OCI-LY3 (cell line): Measurements from ENCODE around the gene GGTLC3.
"Not testable (repeated sequence)": the region's sequence is repeated elsewhere in the genome, so short reads cannot be mapped to it uniquely, and the experiment has no call there.

Experiments used
- CTCF ChIP-seq: fragments of 200-600, 300-600 bp; sonication (generic); IDR thresholded peaks from 2 replicates; pipeline ENCODE4 v1.5.1; 2014; ENCODE audit warnings: antibody characterized with exemption, low read length, low read depth
- EZH2phosphoT487 ChIP-seq: fragments of 200-600 bp; shearing (Covaris generic); IDR thresholded peaks from 2 replicates; pipeline ENCODE4 v1.6.1; 2018; ENCODE audit warnings: antibody characterized with exemption, mixed run types, low read depth

DNA sequence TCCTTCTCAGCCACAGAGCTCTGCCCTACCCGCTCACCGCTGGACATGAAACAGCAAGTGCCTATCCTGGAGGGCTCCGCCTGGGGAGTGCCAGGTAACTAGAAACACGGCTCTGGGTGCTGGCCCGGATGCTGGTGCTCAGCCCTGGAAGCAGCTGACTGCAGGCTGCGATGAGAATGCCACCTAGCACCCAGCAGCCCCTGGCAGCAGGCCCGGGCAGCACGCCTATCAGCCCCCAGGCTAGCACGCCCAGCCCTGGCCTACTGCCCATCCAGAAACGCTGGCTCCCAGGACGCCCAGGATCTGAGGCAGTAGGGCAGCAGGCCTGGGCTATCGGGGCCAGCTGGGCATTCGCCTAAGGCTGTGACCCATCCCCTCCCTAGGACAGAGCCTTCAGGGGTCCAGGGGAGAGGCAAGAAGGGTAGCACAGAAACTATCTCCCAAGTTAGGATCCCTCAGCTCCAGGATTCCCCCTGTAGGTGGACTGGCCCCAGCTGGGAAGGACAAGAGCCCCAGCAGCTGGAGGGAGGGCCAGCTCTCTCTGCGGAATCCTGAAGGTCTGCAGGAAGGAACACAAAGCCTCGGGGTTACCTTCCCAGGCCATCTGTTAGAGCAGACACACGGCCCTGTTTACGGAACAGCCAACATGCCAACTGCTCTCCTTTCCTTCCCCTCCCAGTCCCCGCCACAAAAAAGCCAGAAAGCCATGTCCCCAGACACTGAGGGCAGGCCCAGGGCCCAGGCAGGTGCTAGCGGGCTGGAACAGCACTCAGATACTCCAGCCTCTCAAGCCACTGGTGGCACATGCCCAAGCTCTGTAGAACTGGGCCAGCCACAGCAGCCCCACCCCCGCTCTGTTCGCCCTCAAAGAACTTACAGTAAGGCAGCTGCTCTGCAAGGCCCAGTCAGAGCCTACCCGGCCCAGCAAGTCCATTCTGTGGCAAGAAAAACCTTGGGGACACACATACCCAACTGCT is 36.6 kb upstream of the GGTLC3 start:
- not testable (repeated sequence) for TF ChIP-seq CTCF, EZH2phosphoT487
